HG02571 (cell line): ENCODE measurements around the gene GPR139.

Source experiments
- ATAC-seq: cut with Tn5 transposase; IDR thresholded peaks from one replicate; pipeline ENCODE4 v1.9.1; 2021; ENCODE audit warnings: mild to moderate bottlenecking, moderate library complexity; ENCODE audit not compliant: unreplicated experiment

GPR139 gene

GRCh38 chr16:20073203-20074098, at the start of gene GPR139:
Gene GPR139 (minus strand): TSS chr16:20073890. CDS start chr16:20073616, 274 bp downstream.
- no peak for ATAC-seq

GRCh38 chr16:20122011-20122410, 48.3 kb upstream of the GPR139 start:
- no peak for ATAC-seq

- no peak for ATAC-seq
Observed at GRCh38 chr16:20114356-20114755, 40.7 kb upstream of the GPR139 start.

GRCh38 chr16:20111143-20111542, 37.5 kb upstream of the GPR139 start:
- ATAC-seq: no peak

GRCh38 chr16:20107083-20107482, 33.4 kb upstream of the GPR139 start:
- ATAC-seq: no peak

- ATAC-seq: no peak
Observed at GRCh38 chr16:20104563-20105183, 31.0 kb upstream of the GPR139 start.

GRCh38 chr16:20102521-20102920, 28.8 kb upstream of the GPR139 start:
- ATAC-seq: no peak

- no peak for ATAC-seq
Observed at GRCh38 chr16:20102021-20102420, 28.3 kb upstream of the GPR139 start.

- ATAC-seq: no peak
Observed at GRCh38 chr16:20099375-20099774, 25.7 kb upstream of the GPR139 start.

GRCh38 chr16:20094157-20094556, 20.5 kb upstream of the GPR139 start:
- no peak for ATAC-seq

- no peak for ATAC-seq
Observed at GRCh38 chr16:20089246-20089965, 15.7 kb upstream of the GPR139 start.

GRCh38 chr16:20084624-20085226, 11.0 kb upstream of the GPR139 start:
- ATAC-seq: no peak

GRCh38 chr16:20079106-20079505, 5.4 kb upstream of the GPR139 start:
- ATAC-seq: no peak

- no peak for ATAC-seq
Observed at GRCh38 chr16:20075243-20075642, 1.6 kb upstream of the GPR139 start.

GRCh38 chr16:20074099-20074991, 655 bp upstream of the GPR139 start:
- ATAC-seq: no peak

GRCh38 chr16:20072874-20073202, 852 bp downstream of the GPR139 start:
- ATAC-seq: no peak

GRCh38 chr16:20072146-20072873, 1.4 kb downstream of the GPR139 start:
- ATAC-seq: no peak

- no peak for ATAC-seq
Observed at GRCh38 chr16:20064931-20065330, 8.8 kb downstream of the GPR139 start.

- no peak for ATAC-seq
Observed at GRCh38 chr16:20064520-20064919, 9.2 kb downstream of the GPR139 start.

- no peak for ATAC-seq
Observed at GRCh38 chr16:20061132-20061531, 12.6 kb downstream of the GPR139 start.
